GM12891 (cell line): ENCODE measurements around the gene HOXA3.

ENCODE experiments used
- PAX5 ChIP-seq: IDR thresholded peaks from 2 replicates; pipeline ENCODE4 v1.6.1; 2011; ENCODE audit warnings: low read length, moderate library complexity, mild to moderate bottlenecking; ENCODE audit not compliant: insufficient read depth, severe bottlenecking
- POLR2A ChIP-seq: IDR thresholded peaks from 2 replicates; pipeline ENCODE4 v1.6.1; 2011; ENCODE audit warnings: low read depth, low read length, control low read depth
- POLR2AphosphoS5 ChIP-seq: IDR thresholded peaks from 2 replicates; pipeline ENCODE4 v1.6.1; 2011; ENCODE audit warnings: low read depth, low read length, control low read depth
- POU2F2 ChIP-seq: IDR thresholded peaks from 2 replicates; pipeline ENCODE4 v1.6.1; 2011; ENCODE audit warnings: low read depth, mild to moderate bottlenecking, control low read depth, low read length, moderate library complexity
- TAF1 ChIP-seq: IDR thresholded peaks from 2 replicates; pipeline ENCODE4 v1.6.1; 2011; ENCODE audit warnings: low read depth, low read length, control low read depth

GRCh38 chr7:27137640-27138315 lies 14.6 kb downstream of the HOXA3 start:
- TF ChIP-seq POLR2A (no peak), POU2F2 (no peak), TAF1 (no peak), POLR2AphosphoS5 (no peak), PAX5 (no peak)
